IMR-90 (cell line): ENCODE measurements around the gene MT3. TPM values are rescaled to one million over a fixed set of nuclear protein-coding genes. Genes with fewer than 3 reads are reported as not detected.

Source experiments
- ATAC-seq: fragments of 200-7000 bp; cut with Tn5 transposase; 2 replicates; pipeline ENCODE4 v1.9.1; 2020; ENCODE audit warnings: low read depth, mild to moderate bottlenecking, moderate library complexity
- BruUV-seq: library from RNA; stranded (reverse); fragments of 400-500 nt; replicated peaks from 2 replicates; lab custom pipeline; 2021; lab: Mats Ljungman, UMichigan
- CTCF ChIA-PET: fragments of 300-600 bp; formaldehyde crosslinking; extraction: SDS; loops from one replicate; lab custom pipeline; 2021; ENCODE audit warnings: antibody characterized with exemption; lab: Yijun Ruan, JAX
- POLR2A ChIA-PET: fragments of 300-600 bp; sonication (Branson Sonifier 250); formaldehyde crosslinking; loops from one replicate; lab custom pipeline; 2022; ENCODE audit warnings: antibody characterized with exemption; ENCODE audit not compliant: unreplicated experiment; lab: Charles Lee
- DNase-seq: peaks from one replicate; pipeline ENCODE4 v3.0.0; 2013
- H2AFZ ChIP-seq: replicated peaks from 2 replicates; pipeline ENCODE3; 2013; ENCODE audit warnings: low read length, mild to moderate bottlenecking; ENCODE audit not compliant: poor library complexity
- H2AK5ac ChIP-seq: 2 replicates; pipeline ENCODE4 v1.6.1; 2013; ENCODE audit warnings: low read depth, low read length, inconsistent platforms
- H2AK9ac ChIP-seq: replicated peaks from 2 replicates; pipeline ENCODE3; 2013; ENCODE audit warnings: mild to moderate bottlenecking, low read depth, low read length, moderate library complexity; ENCODE audit not compliant: poor library complexity
- H2BK120ac ChIP-seq: 2 replicates; pipeline ENCODE4 v1.6.1; 2013; ENCODE audit warnings: low read depth, low read length, inconsistent platforms
- H2BK15ac ChIP-seq: 3 replicates; pipeline ENCODE4 v1.6.1; 2013; ENCODE audit warnings: low read depth, low read length, inconsistent platforms
- H2BK20ac ChIP-seq: 2 replicates; pipeline ENCODE4 v1.6.1; 2013; ENCODE audit warnings: low read depth, mild to moderate bottlenecking, inconsistent platforms, low read length, moderate library complexity
- H2BK5ac ChIP-seq: 2 replicates; pipeline ENCODE4 v1.6.1; 2013; ENCODE audit warnings: mild to moderate bottlenecking, low read depth, low read length, inconsistent platforms; ENCODE audit not compliant: poor library complexity, severe bottlenecking
- H3K14ac ChIP-seq: replicated peaks from 2 replicates; pipeline ENCODE4 v1.6.1; 2013; ENCODE audit warnings: low read depth, low read length, inconsistent platforms
- H3K18ac ChIP-seq: 2 replicates; pipeline ENCODE4 v1.6.1; 2013; ENCODE audit warnings: low read depth, low read length, control low read depth
- H3K23ac ChIP-seq: 2 replicates; pipeline ENCODE4 v1.6.1; 2013; ENCODE audit warnings: low read depth, low read length, inconsistent platforms
- H3K27ac ChIP-seq: 2 replicates; pipeline ENCODE4 v1.5.1; 2013; ENCODE audit warnings: mild to moderate bottlenecking, control low read depth, low read length; ENCODE audit not compliant: insufficient read depth
- H3K27me3 ChIP-seq: 2 replicates; pipeline ENCODE4 v1.6.1; 2013; ENCODE audit warnings: low read length; ENCODE audit not compliant: control insufficient read depth, insufficient read depth
- H3K36me3 ChIP-seq: 2 replicates; pipeline ENCODE4 v1.6.1; 2013; ENCODE audit warnings: low read length, mixed read lengths; ENCODE audit not compliant: control insufficient read depth, insufficient read depth
- H3K4ac ChIP-seq: 2 replicates; pipeline ENCODE4 v1.6.1; 2013; ENCODE audit warnings: low read depth, low read length, inconsistent platforms
- H3K4me1 ChIP-seq: 2 replicates; pipeline ENCODE4 v1.6.1; 2013; ENCODE audit warnings: low read length, mixed read lengths; ENCODE audit not compliant: control insufficient read depth, insufficient read depth
- H3K4me2 ChIP-seq: 2 replicates; pipeline ENCODE4 v1.6.1; 2013; ENCODE audit warnings: low read depth, mild to moderate bottlenecking, control low read depth, low read length, moderate library complexity
- H3K4me3 ChIP-seq: 2 replicates; pipeline ENCODE4 v1.5.1; 2013; ENCODE audit warnings: low read depth, mild to moderate bottlenecking, control low read depth, low read length, moderate library complexity; ENCODE audit not compliant: insufficient read depth
- H3K56ac ChIP-seq: 2 replicates; pipeline ENCODE4 v1.6.1; 2013; ENCODE audit warnings: low read length, inconsistent platforms; ENCODE audit not compliant: insufficient read depth; ENCODE audit errors: extremely low read depth
- H3K79me1 ChIP-seq, 2 experiments: 2 replicates each; pipeline ENCODE4 v1.6.1; 2013; ENCODE audit warnings: low read length in 2 of 2, inconsistent platforms in 1 of 2, low read depth in 1 of 2
- H3K9ac ChIP-seq: 2 replicates; pipeline ENCODE4 v1.6.1; 2013; ENCODE audit warnings: low read depth, low read length, control low read depth
- H3K9me1 ChIP-seq: 2 replicates; pipeline ENCODE4 v1.6.1; 2013; ENCODE audit warnings: low read length, inconsistent platforms; ENCODE audit not compliant: insufficient read depth
- H3K9me3 ChIP-seq: 2 replicates; pipeline ENCODE4 v1.6.1; 2013; ENCODE audit warnings: low read length; ENCODE audit not compliant: control insufficient read depth, insufficient read depth
- H4K20me1 ChIP-seq: 2 replicates; pipeline ENCODE4 v1.6.1; 2013; ENCODE audit warnings: low read length, inconsistent platforms; ENCODE audit not compliant: insufficient read depth
- H4K5ac ChIP-seq: 2 replicates; pipeline ENCODE4 v1.6.1; 2013; ENCODE audit warnings: mild to moderate bottlenecking, low read depth, low read length, control low read depth
- H4K8ac ChIP-seq, 2 experiments: 2 replicates each; pipeline ENCODE4 v1.6.1; 2013; ENCODE audit warnings: low read depth in 2 of 2, low read length in 2 of 2, control low read depth in 1 of 2, inconsistent platforms in 1 of 2
- H4K91ac ChIP-seq: 2 replicates; pipeline ENCODE4 v1.6.1; 2013; ENCODE audit warnings: low read depth, low read length, inconsistent platforms; ENCODE audit not compliant: insufficient read depth
- CEBPB ChIP-seq: IDR thresholded peaks from 2 replicates; pipeline ENCODE4 v1.6.1; 2012; ENCODE audit warnings: low read depth, low read length, improper control_type of control experiment
- CHD1 ChIP-seq: IDR thresholded peaks from 2 replicates; pipeline ENCODE4 v1.6.1; 2012; ENCODE audit warnings: low read depth, low read length, improper control_type of control experiment
- FOS ChIP-seq: fragments of 150-350 bp; IDR thresholded peaks from 2 replicates; pipeline ENCODE4 v1.6.1; 2016; ENCODE audit warnings: low read depth, low read length
- MAFK ChIP-seq: IDR thresholded peaks from 2 replicates; pipeline ENCODE4 v1.6.1; 2012; ENCODE audit warnings: low read depth, low read length, improper control_type of control experiment
- MAZ ChIP-seq: IDR thresholded peaks from 2 replicates; pipeline ENCODE4 v1.6.1; 2012; ENCODE audit warnings: low read depth, mild to moderate bottlenecking, low read length, improper control_type of control experiment, moderate library complexity, borderline replicate concordance
- MXI1 ChIP-seq: IDR thresholded peaks from 2 replicates; pipeline ENCODE4 v1.6.1; 2012; ENCODE audit warnings: low read depth, mild to moderate bottlenecking, low read length, moderate library complexity, borderline replicate concordance
- POLR2A ChIP-seq: IDR thresholded peaks from 2 replicates; pipeline ENCODE4 v1.6.1; 2012; ENCODE audit warnings: mild to moderate bottlenecking, low read depth, low read length
- RAD21 ChIP-seq: IDR thresholded peaks from 2 replicates; pipeline ENCODE4 v1.6.1; 2012; ENCODE audit warnings: low read length, improper control_type of control experiment
- RCOR1 ChIP-seq: IDR thresholded peaks from 2 replicates; pipeline ENCODE4 v1.6.1; 2012; ENCODE audit warnings: mild to moderate bottlenecking, low read length, improper control_type of control experiment; ENCODE audit not compliant: insufficient replicate concordance
- RFX5 ChIP-seq: IDR thresholded peaks from 2 replicates; pipeline ENCODE4 v1.8.0; 2012; ENCODE audit warnings: low read depth, mild to moderate bottlenecking, low read length, moderate library complexity
- SMC3 ChIP-seq: fragments of 150-350 bp; IDR thresholded peaks from 2 replicates; pipeline ENCODE4 v1.6.1; 2016; ENCODE audit warnings: low read depth, mild to moderate bottlenecking, antibody characterized with exemption, low read length, moderate library complexity
- WGBS, 2 experiments: methylation state at CpG; one replicate each; pipeline versions ENCODE4 v1.1.5 to v1.1.7; 2013; ENCODE audit warnings: missing lambda C conversion rate in 2 of 2; ENCODE audit not compliant: insufficient read length in 1 of 2; ENCODE audit errors: extremely low coverage in 2 of 2; 5-methylcytosine and 5-hydroxymethylcytosine counted together
- dilution Hi-C: fragments of 300-500 bp; cut with HindIII; formaldehyde crosslinking; loops from one replicate; pipeline ENCODE4 v1.14.3; 2018; ENCODE audit warnings: low sequenced_read_pairs; ENCODE audit not compliant: unreplicated experiment
- in situ Hi-C: fragments of 300-500 bp; cut with MboI; formaldehyde crosslinking; loops from 3 replicates; pipeline ENCODE4 v1.14.3; 2019; ENCODE audit warnings: low sequenced_read_pairs, inconsistent platforms, mixed read lengths
- intact Hi-C: fragments of 100-400 bp; cut with micrococcal nuclease; formaldehyde crosslinking; loops from 2 replicates; pipeline ENCODE4 v1.10.0; 2022
- polyA plus RNA-seq, 3 experiments: library from polyadenylated mRNA; depleted of rRNA; stranded (reverse); fragments of >200 nt; gene quantifications; 2 replicates each; pipeline ENCODE4 v1.2.3, GENCODE V29; 2012; ENCODE audit warnings: low replicate concordance in 1 of 3
- total RNA-seq: library from RNA; depleted of rRNA; stranded (reverse); fragments of >200 nt; gene quantifications from 2 replicates; pipeline ENCODE4 v1.2.3, GENCODE V29; 2012
- TF ChIP-seq, protein P1 (sequence below): conservative IDR thresholded peaks from 2 replicates; pipeline ENCODE4 v1.5.1; 2012; ENCODE audit warnings: mild to moderate bottlenecking, low read depth, low read length, improper control_type of control experiment
- TF ChIP-seq, protein P2 (sequence below): fragments of 150-350 bp; IDR thresholded peaks from 2 replicates; pipeline ENCODE4 v1.6.1; 2016; ENCODE audit warnings: low read depth, mild to moderate bottlenecking, low read length, moderate library complexity, borderline replicate concordance
- TF ChIP-seq, protein P3 (sequence below): fragments of 150-350 bp; IDR thresholded peaks from 2 replicates; pipeline ENCODE4 v1.6.1; 2017; ENCODE audit warnings: mild to moderate bottlenecking, antibody characterized with exemption, low read length, low read depth

Gene MT3
- total and polyA plus RNA-seq, 2 of the 4 experiments (the other 2 are of a cell fraction): 0.62 TPM; not detected in 1

DNA sequence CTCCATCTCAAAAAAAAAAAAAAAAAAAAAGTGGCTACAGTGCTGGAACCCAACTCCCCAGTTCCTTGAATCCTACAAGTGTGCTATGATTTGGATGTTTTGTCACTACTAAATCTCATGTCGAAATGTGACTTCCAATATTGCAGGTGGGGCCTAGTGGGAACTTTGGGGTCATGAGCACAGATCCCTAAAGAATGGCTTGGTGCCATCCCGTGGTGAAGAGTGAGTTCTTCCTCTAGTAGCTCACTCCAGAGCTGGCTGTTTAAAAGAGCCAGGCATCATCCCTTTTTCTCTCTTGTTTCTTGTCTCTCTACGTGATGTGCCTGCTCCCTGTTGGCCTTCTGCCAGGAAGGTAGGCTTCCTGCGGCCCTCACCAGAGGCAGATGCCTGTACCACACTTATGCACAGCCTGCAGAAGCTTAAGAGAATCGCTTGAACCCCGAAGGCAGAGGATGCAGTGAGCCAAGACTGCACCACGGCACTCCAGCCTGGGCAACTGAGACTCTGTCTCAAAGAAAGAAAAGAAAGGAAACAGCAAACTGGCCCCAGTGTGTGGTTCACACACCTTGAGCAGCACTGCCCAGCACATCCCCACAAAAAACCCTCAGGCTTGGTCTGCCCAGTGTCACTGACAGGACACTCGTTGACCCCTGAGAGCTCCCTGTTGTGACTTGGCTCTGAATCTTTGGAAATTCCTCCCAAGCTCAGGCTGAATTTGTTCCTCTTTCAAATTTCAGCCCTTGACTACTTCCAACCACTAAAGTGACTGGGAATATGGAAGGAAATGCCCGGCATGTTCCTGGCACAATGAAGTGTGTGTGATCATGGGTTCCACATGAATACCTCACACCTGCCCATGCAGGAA, 39.4 kb downstream of the MT3 start:
- Histone ChIP-seq H3K9me3 (no peaks in the 10 kb centered on the region), H4K91ac (no peak overlapping the region), H3K9ac (no peak overlapping the region), H2BK20ac (no peak overlapping the region), H3K4ac (no peak overlapping the region; the same call in 1 of the 2 replicates), H3K27me3 (peaks cover 27% of the 10 kb centered on the region), H3K36me3 (no peaks in the 10 kb centered on the region), H3K27ac (no peak overlapping the region), H2AK5ac (no peak overlapping the region), H2BK5ac (no peak overlapping the region), H2AK9ac (no peak overlapping the region), H3K56ac (no peak overlapping the region), H2BK120ac (no peak overlapping the region), H3K4me2 (no peak overlapping the region), H4K20me1 (no peaks in the 10 kb centered on the region), H3K23ac (no peak overlapping the region), H3K14ac (no peak overlapping the region), H2AFZ (peak overlapping the region; percentile 33), H4K8ac (no peak overlapping the region), H3K4me1 (peaks cover 17% of the 10 kb centered on the region), H3K4me3 (no peak overlapping the region), H3K9me1 (peaks cover 4% of the 10 kb centered on the region; the same call in 1 of the 2 replicates), H3K18ac (no peak overlapping the region), H2BK15ac (0 out of 3 replicates have a peak overlapping the region, but pooled peaks have one; percentile 60), H3K79me1 (peaks cover 3 to 13% of the 10 kb centered on the region in 2 experiments; a peak in 3 of 4 replicates), H4K5ac (no peak overlapping the region)
- ChIA-PET CTCF (no interaction called here), POLR2A (no interaction called here)
- dilution Hi-C loops: no loop called here
- 76% methylated on average over 3 of the region's 9 CpGs; no CpG with 5 or more reads in 1 of the 2 experiments for WGBS, 2 experiments
- in situ Hi-C loops: no loop called here
- TF ChIP-seq, protein P1, sequence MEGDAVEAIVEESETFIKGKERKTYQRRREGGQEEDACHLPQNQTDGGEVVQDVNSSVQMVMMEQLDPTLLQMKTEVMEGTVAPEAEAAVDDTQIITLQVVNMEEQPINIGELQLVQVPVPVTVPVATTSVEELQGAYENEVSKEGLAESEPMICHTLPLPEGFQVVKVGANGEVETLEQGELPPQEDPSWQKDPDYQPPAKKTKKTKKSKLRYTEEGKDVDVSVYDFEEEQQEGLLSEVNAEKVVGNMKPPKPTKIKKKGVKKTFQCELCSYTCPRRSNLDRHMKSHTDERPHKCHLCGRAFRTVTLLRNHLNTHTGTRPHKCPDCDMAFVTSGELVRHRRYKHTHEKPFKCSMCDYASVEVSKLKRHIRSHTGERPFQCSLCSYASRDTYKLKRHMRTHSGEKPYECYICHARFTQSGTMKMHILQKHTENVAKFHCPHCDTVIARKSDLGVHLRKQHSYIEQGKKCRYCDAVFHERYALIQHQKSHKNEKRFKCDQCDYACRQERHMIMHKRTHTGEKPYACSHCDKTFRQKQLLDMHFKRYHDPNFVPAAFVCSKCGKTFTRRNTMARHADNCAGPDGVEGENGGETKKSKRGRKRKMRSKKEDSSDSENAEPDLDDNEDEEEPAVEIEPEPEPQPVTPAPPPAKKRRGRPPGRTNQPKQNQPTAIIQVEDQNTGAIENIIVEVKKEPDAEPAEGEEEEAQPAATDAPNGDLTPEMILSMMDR: no peak
- TF ChIP-seq, protein P2, sequence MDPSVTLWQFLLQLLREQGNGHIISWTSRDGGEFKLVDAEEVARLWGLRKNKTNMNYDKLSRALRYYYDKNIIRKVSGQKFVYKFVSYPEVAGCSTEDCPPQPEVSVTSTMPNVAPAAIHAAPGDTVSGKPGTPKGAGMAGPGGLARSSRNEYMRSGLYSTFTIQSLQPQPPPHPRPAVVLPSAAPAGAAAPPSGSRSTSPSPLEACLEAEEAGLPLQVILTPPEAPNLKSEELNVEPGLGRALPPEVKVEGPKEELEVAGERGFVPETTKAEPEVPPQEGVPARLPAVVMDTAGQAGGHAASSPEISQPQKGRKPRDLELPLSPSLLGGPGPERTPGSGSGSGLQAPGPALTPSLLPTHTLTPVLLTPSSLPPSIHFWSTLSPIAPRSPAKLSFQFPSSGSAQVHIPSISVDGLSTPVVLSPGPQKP: no peak
- TF ChIP-seq POLR2A: no peak
- no peak for TF ChIP-seq RCOR1
- TF ChIP-seq MAFK: no peak
- no peak for TF ChIP-seq MXI1
- TF ChIP-seq CHD1: no peak
- TF ChIP-seq MAZ: no peak
- TF ChIP-seq RAD21: no peak
- TF ChIP-seq FOS: no peak
- no peak for TF ChIP-seq RFX5
- TF ChIP-seq, protein P3, sequence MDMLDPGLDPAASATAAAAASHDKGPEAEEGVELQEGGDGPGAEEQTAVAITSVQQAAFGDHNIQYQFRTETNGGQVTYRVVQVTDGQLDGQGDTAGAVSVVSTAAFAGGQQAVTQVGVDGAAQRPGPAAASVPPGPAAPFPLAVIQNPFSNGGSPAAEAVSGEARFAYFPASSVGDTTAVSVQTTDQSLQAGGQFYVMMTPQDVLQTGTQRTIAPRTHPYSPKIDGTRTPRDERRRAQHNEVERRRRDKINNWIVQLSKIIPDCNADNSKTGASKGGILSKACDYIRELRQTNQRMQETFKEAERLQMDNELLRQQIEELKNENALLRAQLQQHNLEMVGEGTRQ: no peak
- TF ChIP-seq CEBPB: no peak
- no peak for TF ChIP-seq SMC3
- no peak for ATAC-seq
- no peak for DNase-seq
- no TSS peak for BruUV-seq
- intact Hi-C loops: loop anchor here (5.0 kb wide), 1 partner anchor 54 kb away; the partner anchor contains the start of gene MT1X
